Measurements from ENCODE around the gene GAB2.

Gene GAB2

GRCh38 chr11:78268591-78269410 is 148.8 kb downstream of the GAB2 start:
- DNase-seq (ENCODE audit: low read depth): peak; percentile 36
- TF ChIP-seq CTCF (conservative IDR thresholded peaks at IDR 0.05; ENCODE audit: low read depth, low read length): no peak
- no peak overlapping the region for H3K4me3 ChIP-seq (ENCODE audit: low read depth, low read length)

DNA sequence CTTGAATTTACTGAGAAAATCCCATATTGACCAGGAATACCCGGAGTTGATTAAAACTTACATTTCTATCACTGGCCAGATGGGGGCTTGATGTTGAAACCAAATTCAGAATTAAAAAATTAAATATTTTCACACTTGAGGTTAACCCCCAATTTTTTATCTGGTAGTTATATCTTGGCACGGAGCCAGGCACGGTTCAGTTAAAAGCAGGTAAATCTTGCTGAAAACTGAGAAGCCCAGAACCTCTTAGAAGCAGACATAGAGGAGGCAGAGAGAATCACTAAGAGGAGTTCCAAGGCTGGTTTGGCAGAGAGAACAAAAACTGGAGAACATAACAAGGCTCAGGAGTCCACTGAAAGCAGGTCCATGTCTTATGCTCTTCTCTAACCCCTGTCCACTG is 151.2 kb downstream of the GAB2 start:
- no peak for TF ChIP-seq CTCF (conservative IDR thresholded peaks at IDR 0.05; ENCODE audit: low read depth, low read length)

DNA sequence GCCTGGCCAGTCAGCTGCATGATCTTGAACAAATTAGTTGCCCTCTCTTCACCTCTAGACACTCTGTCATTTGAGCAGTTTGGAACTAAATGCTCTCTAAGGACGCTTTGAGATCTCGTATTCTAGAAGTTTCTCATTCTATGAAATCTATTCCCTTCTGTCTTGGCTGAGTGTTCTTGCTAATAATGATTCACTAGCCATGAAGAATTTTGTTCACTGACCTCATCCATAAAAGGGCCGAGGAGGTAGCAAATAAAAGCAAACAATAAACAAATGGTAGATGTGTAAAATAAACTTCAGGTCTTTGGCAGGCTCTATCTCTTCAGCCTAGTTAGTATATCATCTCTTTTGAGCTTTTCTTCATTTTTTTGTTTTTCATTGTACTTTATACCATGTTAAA is 152.3 kb downstream of the GAB2 start:
- DNase-seq (ENCODE audit: low read depth): no peak
- TF ChIP-seq CTCF (conservative IDR thresholded peaks at IDR 0.05; ENCODE audit: low read depth, low read length): no peak

More for the DNA sequence above, 151.2 kb downstream of the GAB2 start:
- H3K4me3 ChIP-seq (ENCODE audit: low read depth, low read length): no peak overlapping the region
- no peak for DNase-seq (ENCODE audit: low read depth)

GRCh38 chr11:78262691-78263090 is 154.9 kb downstream of the GAB2 start:
- H3K4me3 ChIP-seq (ENCODE audit: low read depth, low read length): no peak overlapping the region
- TF ChIP-seq CTCF (conservative IDR thresholded peaks at IDR 0.05; ENCODE audit: low read depth, low read length): no peak
- peak; percentile 24 for DNase-seq (ENCODE audit: low read depth)

More for the DNA sequence above, 152.3 kb downstream of the GAB2 start:
- no peak overlapping the region for H3K4me3 ChIP-seq (ENCODE audit: low read depth, low read length)

GRCh38 chr11:78262238-78262637 is 155.4 kb downstream of the GAB2 start:
- H3K4me3 ChIP-seq (ENCODE audit: low read depth, low read length): no peak overlapping the region
- no peak for DNase-seq (ENCODE audit: low read depth)
- no peak for TF ChIP-seq CTCF (conservative IDR thresholded peaks at IDR 0.05; ENCODE audit: low read depth, low read length)

GRCh38 chr11:78261828-78262227 is 155.8 kb downstream of the GAB2 start:
- no peak for TF ChIP-seq CTCF (conservative IDR thresholded peaks at IDR 0.05; ENCODE audit: low read depth, low read length)
- H3K4me3 ChIP-seq (ENCODE audit: low read depth, low read length): no peak overlapping the region
- DNase-seq (ENCODE audit: low read depth): no peak

DNA sequence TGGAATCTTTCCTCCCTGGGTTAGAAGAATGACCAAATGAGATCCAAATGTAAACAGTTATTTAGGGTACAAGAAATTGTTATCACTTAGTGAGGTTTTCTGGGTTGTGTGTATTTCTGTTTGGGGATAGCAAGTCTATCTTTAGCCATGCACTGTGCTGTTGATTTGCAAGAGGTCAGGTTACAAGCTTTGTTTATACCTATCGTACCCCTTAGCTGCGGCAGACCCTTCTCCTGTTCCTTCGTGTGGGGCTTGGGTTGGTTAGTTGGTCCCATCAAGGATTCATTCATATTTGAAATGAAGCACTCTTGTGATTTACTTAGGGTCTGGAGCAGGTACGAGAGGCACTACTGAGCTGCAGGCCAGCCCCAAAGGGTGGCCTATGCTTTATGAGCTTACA is 156.3 kb downstream of the GAB2 start:
- no peak overlapping the region for H3K4me3 ChIP-seq (ENCODE audit: low read depth, low read length)
- no peak for DNase-seq (ENCODE audit: low read depth)
- no peak for TF ChIP-seq CTCF (conservative IDR thresholded peaks at IDR 0.05; ENCODE audit: low read depth, low read length)

All from choroid plexus epithelial cell (primary cell).